GM12878 (cell line): ENCODE results near the gene DYTN.

Source experiments
- ATF3 ChIP-seq: IDR thresholded peaks from 2 replicates; pipeline ENCODE4 v1.6.1; 2011; ENCODE audit warnings: low read depth, mild to moderate bottlenecking, low read length, moderate library complexity, borderline replicate concordance; ENCODE audit errors: extremely low read depth
- EZH2 ChIP-seq: IDR thresholded peaks from 2 replicates; pipeline ENCODE4 v1.6.1; 2012; ENCODE audit warnings: low read depth, mild to moderate bottlenecking, control low read depth, inconsistent platforms, low read length, borderline replicate concordance; ENCODE audit not compliant: control insufficient read depth
- NR2C1 ChIP-seq: fragments of 450-650 bp; IDR thresholded peaks from 2 replicates; pipeline ENCODE4 v1.6.1; 2017; ENCODE audit warnings: antibody characterized with exemption, mild to moderate bottlenecking, moderate library complexity
- POLR2A ChIP-seq: IDR thresholded peaks from 2 replicates; pipeline ENCODE4 v1.6.1; 2011; ENCODE audit warnings: low read depth, mild to moderate bottlenecking, low read length
- TF ChIP-seq, protein P1 (sequence below): fragments of 450-650 bp; IDR thresholded peaks from 2 replicates; pipeline ENCODE4 v1.6.1; 2017; ENCODE audit warnings: antibody characterized with exemption, mild to moderate bottlenecking, moderate library complexity

- TF ChIP-seq, protein P1, sequence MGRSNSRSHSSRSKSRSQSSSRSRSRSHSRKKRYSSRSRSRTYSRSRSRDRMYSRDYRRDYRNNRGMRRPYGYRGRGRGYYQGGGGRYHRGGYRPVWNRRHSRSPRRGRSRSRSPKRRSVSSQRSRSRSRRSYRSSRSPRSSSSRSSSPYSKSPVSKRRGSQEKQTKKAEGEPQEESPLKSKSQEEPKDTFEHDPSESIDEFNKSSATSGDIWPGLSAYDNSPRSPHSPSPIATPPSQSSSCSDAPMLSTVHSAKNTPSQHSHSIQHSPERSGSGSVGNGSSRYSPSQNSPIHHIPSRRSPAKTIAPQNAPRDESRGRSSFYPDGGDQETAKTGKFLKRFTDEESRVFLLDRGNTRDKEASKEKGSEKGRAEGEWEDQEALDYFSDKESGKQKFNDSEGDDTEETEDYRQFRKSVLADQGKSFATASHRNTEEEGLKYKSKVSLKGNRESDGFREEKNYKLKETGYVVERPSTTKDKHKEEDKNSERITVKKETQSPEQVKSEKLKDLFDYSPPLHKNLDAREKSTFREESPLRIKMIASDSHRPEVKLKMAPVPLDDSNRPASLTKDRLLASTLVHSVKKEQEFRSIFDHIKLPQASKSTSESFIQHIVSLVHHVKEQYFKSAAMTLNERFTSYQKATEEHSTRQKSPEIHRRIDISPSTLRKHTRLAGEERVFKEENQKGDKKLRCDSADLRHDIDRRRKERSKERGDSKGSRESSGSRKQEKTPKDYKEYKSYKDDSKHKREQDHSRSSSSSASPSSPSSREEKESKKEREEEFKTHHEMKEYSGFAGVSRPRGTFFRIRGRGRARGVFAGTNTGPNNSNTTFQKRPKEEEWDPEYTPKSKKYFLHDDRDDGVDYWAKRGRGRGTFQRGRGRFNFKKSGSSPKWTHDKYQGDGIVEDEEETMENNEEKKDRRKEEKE = no peak
- TF ChIP-seq ATF3 (no peak), NR2C1 (no peak), EZH2 (no peak), POLR2A (no peak)
Observed at GRCh38 chr2:206688990-206689389, 29.2 kb downstream of the DYTN start.
